H9 (cell line): ENCODE measurements around the gene EDEM1. TPM values are rescaled to one million over a fixed set of nuclear protein-coding genes. Genes with fewer than 3 reads are reported as not detected.

Experiments
- DNase-seq: peaks from one replicate; pipeline ENCODE4 v3.0.0-alpha.2; 2017
- H2AFZ ChIP-seq: one replicate; pipeline ENCODE4 v1.6.1; 2013; ENCODE audit warnings: mild to moderate bottlenecking, low read length, control low read depth, moderate library complexity
- H2AK5ac ChIP-seq: 2 replicates; pipeline ENCODE4 v1.6.1; 2013; ENCODE audit warnings: low read length, control low read depth, mixed read lengths; ENCODE audit not compliant: insufficient read length
- H2BK120ac ChIP-seq: one replicate; pipeline ENCODE4 v1.6.1; 2013; ENCODE audit warnings: low read depth, mild to moderate bottlenecking, low read length, control low read depth, inconsistent platforms; ENCODE audit not compliant: poor library complexity, severe bottlenecking
- H2BK12ac ChIP-seq: 2 replicates; pipeline ENCODE4 v1.6.1; 2013; ENCODE audit warnings: low read length, control low read depth, mixed read lengths, low read depth; ENCODE audit not compliant: insufficient read length
- H2BK15ac ChIP-seq: 2 replicates; pipeline ENCODE4 v1.6.1; 2013; ENCODE audit warnings: low read depth, low read length, control low read depth
- H2BK20ac ChIP-seq: one replicate; pipeline ENCODE4 v1.6.1; 2013; ENCODE audit warnings: low read depth, mild to moderate bottlenecking, low read length, control low read depth, inconsistent platforms; ENCODE audit not compliant: poor library complexity, severe bottlenecking
- H2BK5ac ChIP-seq: 2 replicates; pipeline ENCODE4 v1.6.1; 2013; ENCODE audit warnings: low read length, control low read depth, mixed read lengths; ENCODE audit not compliant: insufficient read length
- H3K14ac ChIP-seq: 2 replicates; pipeline ENCODE4 v1.6.1; 2013; ENCODE audit warnings: low read length, control low read depth; ENCODE audit not compliant: insufficient read depth
- H3K18ac ChIP-seq: 2 replicates; pipeline ENCODE4 v1.6.1; 2013; ENCODE audit warnings: low read depth, mild to moderate bottlenecking, mixed read lengths, low read length, control low read depth; ENCODE audit not compliant: insufficient read length
- H3K23ac ChIP-seq: 2 replicates; pipeline ENCODE4 v1.6.1; 2013; ENCODE audit warnings: low read length, control low read depth, mixed read lengths, low read depth; ENCODE audit not compliant: insufficient read length
- H3K23me2 ChIP-seq: 2 replicates; pipeline ENCODE4 v1.6.1; 2013; ENCODE audit warnings: low read depth, mild to moderate bottlenecking, mixed read lengths, low read length, control low read depth; ENCODE audit not compliant: insufficient read length, poor library complexity, severe bottlenecking
- H3K27ac ChIP-seq: 2 replicates; pipeline ENCODE4 v1.5.1; 2013; ENCODE audit warnings: low read length, control low read depth, mixed read lengths, low read depth; ENCODE audit not compliant: insufficient read length
- H3K27me3 ChIP-seq: 2 replicates; pipeline ENCODE4 v1.6.1; 2013; ENCODE audit warnings: low read length, control low read depth, inconsistent platforms; ENCODE audit not compliant: insufficient read depth
- H3K4ac ChIP-seq: 2 replicates; pipeline ENCODE4 v1.6.1; 2013; ENCODE audit warnings: low read depth, mild to moderate bottlenecking, control low read depth, inconsistent platforms, low read length, moderate library complexity
- H3K4me1 ChIP-seq: 2 replicates; pipeline ENCODE4 v1.6.1; 2013; ENCODE audit warnings: low read length, control low read depth, inconsistent platforms; ENCODE audit not compliant: insufficient read depth
- H3K4me2 ChIP-seq: 2 replicates; pipeline ENCODE4 v1.6.1; 2013; ENCODE audit warnings: low read length, control low read depth, mixed read lengths; ENCODE audit not compliant: insufficient read length, insufficient read depth
- H3K56ac ChIP-seq: 2 replicates; pipeline ENCODE4 v1.6.1; 2013; ENCODE audit warnings: low read depth, mild to moderate bottlenecking, mixed read lengths, low read length, control low read depth; ENCODE audit not compliant: insufficient read length
- H3K79me1 ChIP-seq: 2 replicates; pipeline ENCODE4 v1.6.1; 2013; ENCODE audit warnings: low read depth, mild to moderate bottlenecking, moderate library complexity, low read length, control low read depth, inconsistent platforms; ENCODE audit not compliant: insufficient read depth, poor library complexity, severe bottlenecking
- H3K79me2 ChIP-seq: 2 replicates; pipeline ENCODE4 v1.6.1; 2013; ENCODE audit warnings: low read length, control low read depth, inconsistent platforms; ENCODE audit not compliant: insufficient read depth
- H3K9ac ChIP-seq: 2 replicates; pipeline ENCODE4 v1.6.1; 2013; ENCODE audit warnings: low read length, control low read depth, mixed read lengths; ENCODE audit not compliant: insufficient read length; ENCODE audit errors: extremely low read depth
- H3K9me3 ChIP-seq: one replicate; pipeline ENCODE4 v1.6.1; 2013; ENCODE audit warnings: low read depth, low read length, inconsistent platforms; ENCODE audit not compliant: control insufficient read depth
- H3T11ph ChIP-seq: one replicate; pipeline ENCODE4 v1.6.1; 2013; ENCODE audit warnings: mild to moderate bottlenecking, low read length, control low read depth, inconsistent platforms
- H4K20me1 ChIP-seq: one replicate; pipeline ENCODE4 v1.6.1; 2013; ENCODE audit not compliant: control insufficient read depth, insufficient read length, insufficient read depth
- H4K5ac ChIP-seq: 2 replicates; pipeline ENCODE4 v1.6.1; 2013; ENCODE audit warnings: low read depth, mild to moderate bottlenecking, mixed read lengths, low read length, control low read depth; ENCODE audit not compliant: insufficient read length
- H4K8ac ChIP-seq: replicated peaks from 2 replicates; pipeline ENCODE4 v1.6.1; 2013; ENCODE audit warnings: low read length, control low read depth, mixed read lengths, low read depth; ENCODE audit not compliant: insufficient read length
- H4K91ac ChIP-seq: 2 replicates; pipeline ENCODE4 v1.6.1; 2013; ENCODE audit warnings: low read depth, mild to moderate bottlenecking, moderate library complexity, mixed read lengths, low read length, control low read depth; ENCODE audit not compliant: insufficient read length
- H3K27ac Mint-ChIP-seq, 3 experiments: 2 replicates in 2 of 3; 3 replicates in 1 of 3; pipeline ENCODE4 v1.8.0; 2020 to 2021; ENCODE audit warnings: mixed read lengths in 3 of 3, mild to moderate bottlenecking in 1 of 3, moderate library complexity in 1 of 3
- H3K27me3 Mint-ChIP-seq: 2 replicates; pipeline ENCODE4 v1.8.0; 2021; ENCODE audit warnings: low read depth, mild to moderate bottlenecking, moderate library complexity, mixed read lengths
- H3K36me3 Mint-ChIP-seq, 3 experiments: 2 replicates in 2 of 3; 3 replicates in 1 of 3; pipeline ENCODE4 v1.8.0; 2020 to 2021; ENCODE audit warnings: low read depth in 3 of 3, mixed read lengths in 3 of 3; ENCODE audit not compliant: insufficient read depth in 1 of 3
- H3K4me1 Mint-ChIP-seq, 2 experiments: 2 replicates each; pipeline ENCODE4 v1.8.0; 2020; ENCODE audit warnings: mixed read lengths in 2 of 2
- H3K4me3 Mint-ChIP-seq, 2 experiments: 2 replicates in 1 of 2; 3 replicates in 1 of 2; pipeline ENCODE4 v1.8.0; 2020 to 2021; ENCODE audit warnings: mild to moderate bottlenecking in 2 of 2, mixed read lengths in 2 of 2, moderate library complexity in 1 of 2
- H3K9me3 Mint-ChIP-seq, 2 experiments: 2 replicates in 1 of 2; 3 replicates in 1 of 2; pipeline ENCODE4 v1.8.0; 2020; ENCODE audit warnings: mild to moderate bottlenecking in 2 of 2, mixed read lengths in 2 of 2, moderate library complexity in 1 of 2
- CTCF ChIP-seq: fragments of 200-600 bp; sonication (generic); conservative IDR thresholded peaks from 3 replicates; pipeline ENCODE4 v1.8.0; 2021; ENCODE audit warnings: antibody characterized with exemption, mild to moderate bottlenecking
- WGBS: extraction: QIAGEN DNeasy Blood & Tissue Kit; methylation state at CpG from one replicate; pipeline ENCODE4 v1.1.7; 2013; ENCODE audit warnings: missing lambda C conversion rate, low lambda C conversion rate, mixed read lengths; ENCODE audit not compliant: insufficient read length; ENCODE audit errors: extremely low coverage; 5-methylcytosine and 5-hydroxymethylcytosine counted together
- total RNA-seq: library from RNA; stranded (reverse); gene quantifications from 2 replicates; pipeline ENCODE4 v1.2.1, GENCODE V29; 2021

The EDEM1 gene
- total RNA-seq, 1 experiment from 2014 or later, result 11.7 TPM

DNA sequence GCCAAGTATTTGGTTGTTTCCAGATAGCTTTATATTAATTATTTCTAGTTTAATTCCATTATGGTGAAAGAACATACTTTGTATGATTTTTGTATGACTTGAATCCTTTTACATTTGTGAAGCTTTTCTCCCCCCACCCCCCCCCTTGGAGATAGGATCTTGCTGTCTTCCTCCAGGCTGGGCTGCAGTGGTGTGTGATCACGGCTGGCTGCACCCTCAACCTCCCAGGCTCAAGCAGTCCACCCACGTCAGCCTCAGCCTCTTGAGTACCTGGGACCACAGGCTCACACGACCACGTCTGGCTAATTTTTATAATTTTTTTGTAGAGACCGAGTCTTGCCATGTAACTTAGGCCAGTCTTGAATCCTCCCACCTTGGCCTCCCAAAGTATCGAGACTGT lies 35.9 kb upstream of the EDEM1 start:
- Histone ChIP-seq H4K91ac (no peak overlapping the region), H4K5ac (no peak overlapping the region), H2BK12ac (no peak overlapping the region), H3K9ac (no peak overlapping the region), H2AK5ac (no peak overlapping the region), H3K23me2 (no peaks in the 10 kb centered on the region), H3K56ac (no peak overlapping the region), H2BK120ac (no peak overlapping the region), H3K27ac (no peak overlapping the region), H4K20me1 (no peaks in the 10 kb centered on the region), H2BK5ac (no peak overlapping the region), H3K27me3 (no peaks in the 10 kb centered on the region), H3K79me1 (peaks cover 2% of the 10 kb centered on the region), H3K4ac (no peak overlapping the region), H3K23ac (no peak overlapping the region), H3T11ph (no peak overlapping the region), H3K4me1 (peaks cover 3% of the 10 kb centered on the region; the same call in 1 of the 2 replicates), H3K9me3 (no peaks in the 10 kb centered on the region), H2AFZ (no peak overlapping the region), H3K14ac (no peak overlapping the region), H2BK20ac (no peak overlapping the region), H3K79me2 (peaks cover 15% of the 10 kb centered on the region; the same call in 1 of the 2 replicates), H3K18ac (no peak overlapping the region), H3K4me2 (no peak overlapping the region), H4K8ac (no peak overlapping the region), H2BK15ac (no peak overlapping the region)
- Mint-ChIP-seq H3K9me3 (peaks cover 11 to 12% of the 10 kb centered on the region in 2 experiments), H3K27ac (peak overlapping the region in 1 of 3 experiments; percentile 53; a peak in 1 of 7 replicates), H3K27me3 (no peaks in the 10 kb centered on the region), H3K36me3 (peaks cover 12 to 14% (median 13%) of the 10 kb centered on the region in 3 experiments), H3K4me1 (peaks cover 9 to 28% of the 10 kb centered on the region in 2 experiments), H3K4me3 (no peak overlapping the region)
- DNase-seq, result no peak
- no peak for TF ChIP-seq CTCF
- WGBS, result no CpG with 5 or more reads among the region's 6 CpGs
